NCI-H146 treated with DMSO at 0.1 percent for 48 hours (cell line): ENCODE measurements around the gene SYTL3.
A peak's percentile ranks its signal among the peaks of the same experiment; 100 is the strongest.
"Not testable (repeated sequence)": the region's sequence is repeated elsewhere in the genome, so short reads cannot be mapped to it uniquely, and the experiment has no call there.

ENCODE experiments used
- DNase-seq: peaks from one replicate; lab custom pipeline; 2025; ENCODE audit not compliant: unreplicated experiment; lab: John Stamatoyannopoulos, UW

The SYTL3 gene

DNA sequence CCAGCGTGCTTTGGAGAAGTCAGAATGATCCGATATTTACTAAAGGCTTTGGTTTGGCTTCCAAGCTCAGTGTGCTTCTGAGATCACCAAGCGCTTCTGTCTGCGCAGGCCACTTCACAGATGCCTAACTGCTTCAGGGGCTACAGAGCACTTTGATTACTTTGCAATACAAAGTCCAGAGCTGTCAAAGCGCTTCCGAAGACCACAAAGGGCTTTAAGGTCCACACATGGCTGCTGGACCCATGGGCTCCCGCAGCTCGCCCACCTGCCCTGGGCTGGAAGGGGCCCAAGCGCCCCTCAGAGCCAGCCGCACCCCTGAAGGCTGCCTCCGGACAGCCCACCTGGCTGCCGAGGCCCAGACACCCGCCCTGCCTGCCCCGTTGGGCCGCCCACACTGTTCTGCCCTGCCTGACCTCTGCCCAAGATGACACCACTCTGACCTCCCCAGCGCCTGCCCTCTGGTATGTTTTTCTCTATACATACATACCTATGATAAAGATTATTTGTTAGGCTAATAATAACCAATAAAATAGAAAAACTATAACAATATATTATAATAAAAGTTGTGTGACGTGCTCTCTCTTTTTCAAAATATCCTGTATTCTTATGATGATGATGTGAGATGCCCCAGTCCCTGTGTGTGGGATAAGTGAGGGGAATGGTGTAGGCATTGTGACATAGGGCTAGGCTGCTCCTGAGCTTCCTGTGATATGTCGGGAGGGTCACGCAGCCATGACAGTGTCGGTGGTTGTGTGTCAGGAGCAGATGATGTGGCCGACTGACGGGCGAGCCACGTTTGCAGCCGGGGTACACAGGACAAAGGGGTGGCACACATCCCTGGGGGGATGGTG is 27.9 kb upstream of the SYTL3 start:
- no peak for DNase-seq

DNA sequence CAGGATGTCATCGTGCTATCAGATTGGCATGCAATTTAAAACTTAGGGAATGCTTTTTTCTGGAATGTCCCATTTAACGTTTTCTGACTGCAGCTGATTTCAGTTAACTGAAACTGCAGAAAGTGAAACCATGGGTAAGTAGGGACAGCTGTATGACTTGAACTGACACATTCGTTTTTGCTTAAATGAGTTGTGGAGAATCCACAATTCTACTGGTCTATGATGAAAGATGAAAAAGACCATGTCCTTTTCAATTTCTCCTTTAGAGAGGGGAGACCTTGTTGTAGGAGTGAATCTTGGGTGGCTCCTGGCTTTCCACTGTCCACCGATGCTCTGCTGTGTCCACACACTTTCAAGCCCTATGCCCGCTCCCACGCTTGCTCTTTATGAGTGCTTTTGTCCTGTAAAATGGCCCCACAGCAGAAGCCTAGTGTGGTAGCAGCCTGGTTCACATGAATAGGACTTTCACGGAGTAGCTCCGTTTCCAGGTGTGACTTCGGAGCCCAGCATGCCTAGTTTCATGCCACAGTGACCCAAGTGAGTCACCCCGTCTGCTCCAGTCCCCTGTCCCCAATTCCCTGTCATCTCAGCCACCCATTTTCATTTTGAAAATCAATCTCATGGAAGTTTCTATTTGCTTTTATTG is 27.2 kb upstream of the SYTL3 start:
- DNase-seq: no peak

DNA sequence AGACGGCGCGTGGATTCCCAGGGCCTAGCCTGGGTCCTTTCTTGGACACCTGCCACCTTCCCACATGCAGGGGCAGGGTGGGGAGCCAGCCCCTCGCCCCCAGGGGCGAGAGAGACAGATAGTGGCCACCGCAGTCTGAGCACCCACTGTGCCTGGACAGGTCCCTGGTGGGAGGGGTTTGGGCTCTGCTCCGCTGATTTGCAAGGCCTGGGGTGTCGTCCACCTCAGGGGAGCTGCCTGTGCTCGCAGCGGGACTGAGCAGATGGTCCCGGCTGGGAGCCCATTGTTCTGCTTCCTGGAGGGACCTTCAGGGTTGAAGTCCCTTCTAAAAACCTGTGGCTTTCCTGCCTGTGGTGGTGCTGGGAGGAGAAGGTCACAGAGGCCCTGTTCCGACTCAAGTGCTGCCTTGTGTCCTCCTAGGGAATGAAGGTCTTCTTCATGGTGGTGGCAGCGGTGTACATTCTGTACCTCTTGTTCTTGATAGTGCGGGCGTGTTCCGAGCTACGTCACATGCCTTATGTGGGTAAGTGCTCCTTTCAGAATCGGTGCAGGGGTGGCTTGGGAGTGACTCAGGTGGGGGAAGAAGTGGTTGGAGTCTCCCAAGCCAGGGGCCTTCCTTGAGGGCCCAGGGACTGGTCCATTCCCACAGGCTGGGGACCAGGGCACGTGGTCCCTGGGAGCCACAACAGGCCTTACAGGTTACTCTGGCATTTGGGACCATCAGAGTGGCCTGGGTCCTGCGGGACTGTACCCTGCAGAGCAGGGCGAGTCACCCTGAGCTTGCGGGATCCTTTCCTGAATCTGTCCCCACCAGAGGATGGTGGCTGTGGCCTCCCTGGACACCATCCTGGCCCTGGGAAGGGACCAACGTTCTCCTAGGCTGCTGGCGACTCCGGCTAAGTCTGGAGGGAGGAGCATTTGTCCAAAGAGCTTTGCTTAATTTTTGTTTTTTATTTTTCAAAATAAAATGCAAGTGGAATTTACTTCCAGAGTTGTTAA is 24.9 kb upstream of the SYTL3 start:
- peak; percentile 41 for DNase-seq

DNA sequence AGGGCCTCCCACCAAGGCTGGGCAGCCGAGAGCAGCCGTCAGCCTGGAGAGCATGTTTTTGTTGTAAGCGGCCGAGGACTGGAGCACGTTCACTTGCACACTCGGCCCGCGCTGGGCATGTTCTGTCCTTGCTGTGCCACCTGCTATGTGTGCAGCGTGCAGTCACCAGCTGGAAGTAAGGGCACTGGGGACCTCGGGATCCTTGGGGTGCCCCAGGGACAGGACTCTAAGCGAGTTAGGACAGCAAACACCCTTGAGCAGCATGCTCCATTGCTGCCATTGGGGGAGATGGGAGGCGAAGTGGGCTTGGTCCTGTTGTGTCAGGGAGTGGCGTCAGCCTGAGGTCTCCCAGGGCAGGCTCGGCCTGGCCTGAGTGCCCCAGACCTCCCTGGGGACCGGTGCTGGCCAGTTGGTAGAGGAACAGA is 24.0 kb upstream of the SYTL3 start:
- DNase-seq: no peak

DNA sequence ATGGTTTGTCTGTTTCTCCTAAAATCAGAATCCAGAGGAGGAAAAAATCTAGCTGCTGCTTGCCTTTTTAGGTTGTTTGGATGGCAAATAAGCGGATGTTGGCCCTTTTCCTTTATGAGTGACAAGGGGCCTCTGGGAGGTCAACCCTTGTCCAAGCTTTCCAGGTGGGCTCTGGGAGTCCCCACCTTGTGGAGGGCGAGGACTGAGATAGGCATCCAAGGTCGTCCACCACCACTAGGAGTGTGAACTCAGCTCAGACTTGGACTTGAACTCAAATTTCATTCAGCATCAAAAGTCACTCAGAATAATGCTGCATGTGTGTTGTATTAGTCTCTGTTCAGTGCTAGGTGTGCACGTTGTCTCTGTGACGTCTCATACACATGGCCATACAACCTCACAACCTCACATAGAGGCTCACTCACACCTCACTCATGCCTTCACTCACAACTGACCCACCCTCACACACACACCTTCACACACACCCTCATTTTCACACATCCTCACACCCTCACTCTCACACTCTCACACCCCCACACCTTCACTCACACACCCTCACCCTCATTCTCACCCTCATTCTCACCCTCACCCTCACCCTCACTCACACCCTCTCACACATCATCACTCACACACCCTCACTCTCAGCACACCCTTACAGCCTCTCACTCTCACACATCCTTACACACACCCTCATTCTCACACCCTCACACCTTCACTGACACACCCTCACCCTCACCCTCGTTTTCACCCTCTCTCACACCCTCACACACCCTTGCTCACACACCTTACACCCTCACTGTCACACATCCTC is 23.3 kb upstream of the SYTL3 start:
- no peak for DNase-seq

DNA sequence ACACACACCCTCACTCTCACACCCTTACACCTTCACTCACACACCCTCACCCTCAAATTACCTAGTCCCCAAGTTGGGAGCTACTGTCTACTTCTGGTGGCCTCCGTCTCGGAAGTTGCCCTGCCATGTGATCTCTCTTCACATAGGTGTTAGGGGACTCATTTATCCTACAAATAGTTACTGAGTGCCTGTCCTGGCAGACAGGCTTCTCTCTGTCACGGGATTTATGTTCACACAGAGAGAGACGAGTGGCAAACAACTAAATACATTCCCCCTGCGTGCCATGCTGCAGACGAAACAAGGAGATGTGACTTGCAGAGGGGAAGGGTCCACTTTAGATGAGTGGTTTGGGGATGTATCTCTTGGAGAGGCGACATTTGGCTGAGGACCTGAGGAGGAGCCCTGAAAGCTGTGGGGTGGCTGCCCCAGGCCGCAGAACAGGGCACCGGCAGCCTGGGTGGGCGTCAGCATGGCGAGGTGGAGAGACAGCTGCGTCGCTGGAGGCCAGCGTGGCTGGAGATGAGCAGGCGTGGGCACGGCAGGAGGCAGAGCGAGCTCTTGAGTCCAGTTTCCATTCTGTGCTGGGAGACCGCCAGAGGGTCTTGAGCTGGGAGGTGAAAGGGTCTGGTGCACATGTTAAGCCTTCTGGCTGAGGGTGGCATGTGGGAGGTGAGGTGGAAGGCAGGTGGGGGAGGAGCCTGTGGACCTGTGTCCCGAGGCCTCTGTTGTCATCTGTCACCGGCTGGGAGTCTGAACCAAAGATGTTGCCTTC is 22.5 kb upstream of the SYTL3 start:
- DNase-seq: no peak

DNA sequence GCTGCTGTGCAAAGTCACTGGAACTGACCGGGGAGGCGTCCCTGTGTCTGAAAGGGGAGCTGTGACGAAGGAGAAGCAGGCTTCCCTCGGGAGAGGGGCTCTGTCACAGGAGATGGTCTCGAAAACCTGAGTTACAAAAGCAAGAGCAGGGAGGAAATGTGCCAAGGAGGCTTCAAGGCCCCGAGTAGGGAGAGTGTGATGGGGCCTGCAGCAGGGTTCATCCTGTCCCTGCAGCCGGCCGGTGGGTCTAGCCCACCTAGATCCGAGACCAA is 22.0 kb upstream of the SYTL3 start:
- no peak for DNase-seq

DNA sequence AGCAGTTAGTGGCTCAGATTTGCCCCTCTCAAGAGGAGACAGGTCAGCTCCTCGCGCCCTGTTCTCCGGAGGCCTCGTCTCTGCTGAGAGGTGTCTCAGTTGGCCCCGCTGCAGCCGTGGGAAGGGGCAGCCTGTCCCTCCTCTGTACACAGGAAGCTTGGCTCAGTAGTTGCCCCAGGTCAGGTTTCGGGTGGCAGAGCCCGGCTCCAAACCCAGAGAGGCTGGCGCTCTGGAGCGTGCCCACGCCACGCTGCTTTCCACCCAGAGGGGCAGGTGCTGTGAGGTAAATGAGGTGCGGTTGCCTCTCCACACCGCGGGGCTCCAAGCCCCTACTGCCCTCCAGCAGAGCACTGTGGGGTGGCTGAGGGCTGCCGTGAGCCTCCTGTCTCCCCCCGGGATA is 21.3 kb upstream of the SYTL3 start:
- DNase-seq: no peak

DNA sequence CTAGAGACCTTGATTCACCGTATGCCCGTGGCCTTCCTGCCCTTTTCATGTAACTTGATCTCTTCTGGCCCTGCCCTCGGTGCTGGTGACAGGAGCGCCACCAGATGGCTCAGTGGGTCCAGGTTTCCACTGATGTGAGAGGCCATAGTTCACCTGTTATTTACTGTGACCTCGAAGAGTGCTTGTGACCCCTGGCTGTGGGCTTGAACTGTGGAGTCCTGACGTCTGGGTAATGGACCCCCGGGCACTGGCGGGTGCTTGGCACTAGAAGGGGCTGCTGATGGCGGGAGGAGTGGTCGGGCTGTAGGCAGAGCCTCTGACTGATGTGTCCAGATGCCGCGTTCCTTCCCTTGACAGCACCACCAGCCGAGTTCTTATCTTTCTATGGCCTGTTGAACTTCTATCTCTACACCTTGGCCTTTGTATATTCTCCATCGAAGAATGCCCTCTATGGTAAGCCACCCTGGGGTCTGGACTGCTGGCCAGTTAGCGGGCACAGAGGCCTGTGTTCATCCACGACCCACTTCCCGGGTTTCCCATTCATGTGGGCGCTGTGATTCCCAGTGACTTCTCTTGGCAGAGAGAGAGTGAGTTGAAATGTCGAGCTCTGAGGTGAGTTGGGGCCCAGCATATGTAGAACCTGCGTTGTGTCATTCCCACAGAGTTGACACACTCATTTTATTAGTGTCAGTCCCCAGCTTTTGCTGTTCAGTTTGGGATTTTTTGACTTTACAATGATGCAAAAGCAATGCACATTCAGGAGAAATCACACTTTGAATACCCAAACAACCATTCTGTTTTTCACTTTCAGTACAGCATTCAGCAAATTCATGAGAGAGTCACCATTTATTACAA is 20.3 kb upstream of the SYTL3 start:
- DNase-seq: no peak

DNA sequence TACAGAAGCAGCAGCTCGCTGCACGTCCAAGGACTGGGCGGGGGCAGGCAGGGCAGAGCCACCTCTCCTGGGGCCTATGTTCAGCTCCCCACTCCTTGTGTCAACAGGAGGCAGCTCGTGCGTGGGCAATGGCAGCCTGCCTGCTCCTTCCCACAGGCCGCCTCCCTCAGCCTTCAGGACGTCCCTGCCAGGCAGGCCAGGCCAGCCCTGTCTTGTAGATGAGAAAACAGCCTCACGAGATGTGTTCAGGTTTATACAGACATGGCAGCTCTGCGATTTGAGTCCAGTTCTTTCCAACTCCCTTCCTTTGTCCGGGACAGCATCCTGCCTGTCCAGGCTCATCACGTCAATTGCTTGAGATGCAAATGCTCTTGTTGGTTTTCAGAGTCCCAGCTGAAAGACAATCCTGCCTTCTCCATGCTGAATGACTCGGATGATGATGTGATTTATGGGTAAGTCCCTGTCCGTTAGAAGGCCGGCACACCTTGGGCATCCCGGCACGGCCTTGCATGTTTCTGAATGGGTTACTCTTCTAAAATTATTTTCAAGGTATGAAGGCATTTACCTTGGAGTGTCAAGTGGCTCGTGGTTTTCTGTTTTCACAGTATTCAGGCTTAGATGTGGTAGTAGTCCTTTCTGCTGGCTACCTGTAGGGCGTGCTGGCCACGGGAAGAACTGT is 18.8 kb upstream of the SYTL3 start:
- DNase-seq: no peak

DNA sequence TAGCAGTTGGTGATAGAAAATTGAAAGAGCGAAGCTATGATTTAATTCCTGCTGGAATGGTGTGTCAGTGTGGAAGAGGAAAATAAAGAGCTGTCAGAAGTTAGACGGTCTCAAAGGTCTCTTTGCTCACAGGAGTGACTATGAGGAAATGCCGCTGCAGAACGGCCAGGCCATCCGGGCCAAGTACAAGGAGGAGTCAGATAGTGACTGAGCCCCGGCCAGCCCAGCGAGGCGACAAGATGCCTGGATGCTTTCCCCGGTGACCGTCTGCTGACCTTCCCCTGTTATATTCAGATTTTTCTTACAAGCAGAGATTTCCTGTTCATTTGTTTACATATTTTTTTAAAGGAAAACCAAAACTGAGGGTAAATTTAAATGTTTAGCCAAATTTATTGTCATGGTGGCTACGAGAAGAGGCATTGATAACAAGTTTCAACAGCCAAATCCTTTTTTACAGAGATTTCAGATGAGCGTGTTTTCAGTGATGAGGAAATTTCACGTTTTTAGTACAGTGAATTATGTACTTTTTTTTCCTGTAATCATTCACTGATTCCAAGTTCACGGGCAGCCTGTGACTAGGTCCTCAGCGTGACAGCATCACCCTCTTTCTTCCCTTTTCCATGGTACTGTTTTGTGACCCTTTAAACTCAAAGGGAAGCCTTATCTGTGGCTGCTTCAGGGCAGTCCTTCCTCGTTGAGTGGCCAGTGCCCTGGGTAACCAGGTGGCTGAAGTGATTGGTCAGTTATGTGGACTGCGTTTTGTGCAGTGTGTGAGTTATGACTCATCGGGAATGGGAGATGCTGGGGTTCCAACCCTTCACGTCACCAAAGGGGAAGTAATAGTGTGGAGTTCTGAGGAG is 17.9 kb upstream of the SYTL3 start:
- DNase-seq: no peak

DNA sequence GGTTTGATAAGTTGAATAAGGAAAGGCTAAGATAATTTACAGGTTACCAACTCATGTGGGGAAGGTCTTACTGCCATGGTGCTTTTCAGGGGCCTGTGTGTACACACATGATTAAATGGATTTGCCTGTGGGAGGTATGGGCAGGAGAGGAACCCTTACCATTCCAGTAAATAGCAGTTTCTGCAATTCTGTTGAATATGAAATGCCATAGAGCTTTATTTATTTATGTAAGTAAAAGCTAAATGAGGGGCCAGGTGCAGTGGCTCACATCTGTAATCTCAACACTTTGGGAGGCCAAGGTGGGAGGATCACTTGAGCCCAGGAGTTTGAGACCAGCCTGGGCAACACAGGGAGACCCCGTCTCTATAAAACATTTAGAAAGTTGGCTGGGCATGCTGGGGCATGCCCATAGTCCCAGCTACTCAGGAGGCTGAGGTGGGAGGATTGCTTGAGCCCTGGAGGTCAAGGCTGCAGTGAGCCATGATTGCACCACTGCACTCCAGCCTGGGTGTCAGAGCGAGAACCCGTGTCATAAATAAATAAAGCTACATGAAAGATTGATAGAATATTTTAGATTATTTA is 17.2 kb upstream of the SYTL3 start:
- not testable (repeated sequence) for DNase-seq

DNA sequence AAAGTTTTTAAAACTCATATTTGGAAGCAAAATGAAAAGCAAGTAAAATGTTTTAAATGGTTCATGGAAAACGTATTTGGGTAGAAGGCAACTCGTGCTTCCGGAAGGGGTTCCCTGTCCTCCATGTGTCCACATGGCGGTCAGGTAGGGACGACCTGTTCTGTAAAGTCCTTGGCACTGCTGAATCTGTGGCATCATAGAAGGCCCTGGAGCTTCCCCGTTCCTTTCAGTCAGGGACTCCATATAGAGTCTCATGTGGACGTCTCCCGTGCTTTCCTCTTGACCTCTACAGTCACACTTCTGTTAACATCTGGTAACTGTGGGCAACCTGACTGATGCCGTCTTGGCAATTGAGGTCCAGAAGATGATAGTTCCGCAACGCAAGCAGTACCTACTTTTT is 16.7 kb upstream of the SYTL3 start:
- DNase-seq: no peak

DNA sequence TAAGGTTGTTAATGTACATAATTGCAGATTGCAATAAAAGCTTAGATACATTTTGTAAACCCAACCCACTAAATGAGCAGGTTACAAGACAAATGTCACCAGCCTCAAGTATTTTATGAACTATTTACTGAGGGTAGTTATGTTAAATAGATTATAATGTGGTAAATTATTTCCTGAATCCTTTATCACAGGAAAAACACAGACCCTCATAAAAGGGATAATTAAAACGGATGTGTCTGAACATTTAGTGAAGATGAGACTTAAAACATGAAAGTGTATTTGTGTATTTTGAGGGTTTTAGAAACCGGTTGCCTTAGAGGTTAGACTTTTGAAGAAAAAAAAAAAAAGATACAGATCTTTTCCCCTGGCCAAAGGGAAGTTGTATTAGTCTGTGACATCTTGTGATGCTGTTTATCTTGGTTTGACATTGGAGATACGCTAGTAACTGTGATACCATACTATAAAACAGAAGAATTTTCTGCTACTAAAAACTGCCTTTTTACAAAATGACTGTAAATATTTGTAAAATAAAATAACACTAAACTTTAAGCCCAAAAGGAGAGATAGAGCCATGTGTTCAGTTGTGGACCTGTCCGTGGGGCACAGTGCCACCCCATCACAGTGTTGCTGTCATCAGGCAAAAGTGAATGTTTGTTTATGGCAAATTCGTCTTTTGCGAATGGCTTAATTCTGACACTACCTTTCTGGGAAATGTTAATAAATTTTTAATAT is 15.0 kb upstream of the SYTL3 start:
- no peak for DNase-seq

DNA sequence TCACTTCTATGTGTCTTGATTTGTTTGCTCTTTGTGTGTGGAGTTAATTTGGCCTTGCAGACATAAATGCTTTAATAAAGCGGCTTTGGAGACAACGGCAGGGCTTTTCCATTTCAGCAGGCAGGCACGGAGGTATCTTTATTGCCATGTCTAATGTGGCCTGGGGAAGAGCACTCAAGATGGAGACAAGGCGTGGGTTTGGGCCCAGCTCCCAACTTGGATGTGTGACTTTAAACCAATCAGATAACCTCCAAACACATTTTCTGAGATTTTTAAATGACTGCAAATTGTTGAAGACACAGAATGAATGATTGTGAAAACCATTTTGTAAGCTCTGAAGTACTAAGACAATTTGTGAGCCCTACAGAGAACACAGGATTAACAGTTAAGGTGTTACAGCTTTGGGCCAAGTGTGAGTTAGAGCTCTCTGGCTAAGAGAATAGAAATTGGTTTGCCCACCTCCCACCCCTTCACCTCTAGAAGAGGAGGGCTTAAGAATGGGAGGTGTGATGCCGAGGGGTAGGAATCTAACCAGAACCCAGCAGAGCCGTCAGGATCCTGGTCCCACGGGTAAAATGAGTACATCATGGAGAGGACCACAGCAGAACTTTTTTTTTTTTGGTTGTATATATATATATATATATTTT is 14.3 kb upstream of the SYTL3 start:
- no peak for DNase-seq

DNA sequence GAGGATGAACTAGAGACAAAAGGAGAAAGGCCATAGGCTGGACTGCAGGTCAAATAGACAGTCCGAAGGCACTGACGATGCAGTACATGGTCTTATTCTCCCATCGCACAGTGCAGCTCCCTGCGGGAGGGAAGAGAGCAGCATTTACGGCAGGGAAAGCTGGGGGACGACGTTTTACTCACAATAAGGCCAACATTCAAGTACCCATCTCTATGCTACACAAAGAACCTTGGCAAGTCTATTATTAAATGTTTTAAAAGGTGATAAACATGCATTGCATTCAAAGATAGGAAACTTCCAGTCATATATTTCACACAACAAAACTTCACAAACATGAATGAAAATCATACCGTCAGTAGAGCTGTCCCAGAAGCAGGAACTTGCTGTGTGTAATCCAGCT is 13.1 kb upstream of the SYTL3 start:
- DNase-seq: no peak
